H1 (cell line): Measurements from ENCODE around the gene ANKRD12.

ENCODE experiments used
- CREB1 ChIP-seq: IDR thresholded peaks from 2 replicates; pipeline ENCODE4 v1.6.1; 2012; ENCODE audit warnings: inconsistent platforms
- CTCF ChIP-seq, 3 experiments: IDR thresholded peaks; 1 replicate in 2 of 3; 2 replicates in 1 of 3; pipeline versions ENCODE4 v1.5.1 to v1.6.1; 2011; ENCODE audit warnings: low read length in 3 of 3, mild to moderate bottlenecking in 3 of 3, inconsistent platforms in 2 of 3, low read depth in 1 of 3, moderate library complexity in 1 of 3; ENCODE audit not compliant: insufficient read depth in 1 of 3; ENCODE audit errors: control extremely low read depth in 1 of 3
- EGR1 ChIP-seq: IDR thresholded peaks from 2 replicates; pipeline ENCODE4 v1.6.1; 2011; ENCODE audit warnings: low read depth, low read length, borderline replicate concordance
- EP300 ChIP-seq, 2 experiments: IDR thresholded peaks; 1 replicate in 1 of 2; 2 replicates in 1 of 2; pipeline ENCODE4 v1.6.1; 2011 to 2012; ENCODE audit warnings: low read depth in 2 of 2, low read length in 2 of 2, mild to moderate bottlenecking in 2 of 2, borderline replicate concordance in 1 of 2, inconsistent platforms in 1 of 2, moderate library complexity in 1 of 2
- EZH2 ChIP-seq: fragments of 200-600 bp; sonication (generic); IDR thresholded peaks from 2 replicates; pipeline ENCODE4 v1.7.1; 2012; ENCODE audit warnings: low read depth, mild to moderate bottlenecking, moderate library complexity, low read length, inconsistent platforms; ENCODE audit not compliant: severe bottlenecking
- GABPA ChIP-seq: IDR thresholded peaks from 2 replicates; pipeline ENCODE4 v1.6.1; 2011; ENCODE audit warnings: mild to moderate bottlenecking, low read length, moderate library complexity, borderline replicate concordance; ENCODE audit not compliant: insufficient read depth
- MAX ChIP-seq: IDR thresholded peaks from 2 replicates; pipeline ENCODE4 v1.6.1; 2012; ENCODE audit warnings: inconsistent platforms
- POLR2A ChIP-seq, 2 experiments: IDR thresholded peaks; 1 replicate in 1 of 2; 2 replicates in 1 of 2; pipeline ENCODE4 v1.6.1; 2011; ENCODE audit warnings: low read depth in 2 of 2, low read length in 2 of 2, mild to moderate bottlenecking in 2 of 2; ENCODE audit errors: control extremely low read depth in 1 of 2
- POLR2AphosphoS5 ChIP-seq: IDR thresholded peaks from 2 replicates; pipeline ENCODE4 v1.6.1; 2011; ENCODE audit warnings: low read depth, low read length
- RFX5 ChIP-seq: IDR thresholded peaks from 2 replicates; pipeline ENCODE4 v1.6.1; 2011; ENCODE audit warnings: low read depth, low read length, improper control_type of control experiment, borderline replicate concordance
- SIN3A ChIP-seq, 2 experiments: IDR thresholded peaks in 1 of 2; conservative IDR thresholded peaks in 1 of 2; 2 replicates each; pipeline ENCODE4 v1.6.1; 2011 to 2012; ENCODE audit warnings: low read length in 2 of 2, improper control_type of control experiment in 1 of 2, low read depth in 1 of 2, mild to moderate bottlenecking in 1 of 2
- SP2 ChIP-seq: IDR thresholded peaks from 2 replicates; pipeline ENCODE4 v1.6.1; 2012; ENCODE audit warnings: mild to moderate bottlenecking, low read length, inconsistent platforms
- TF ChIP-seq, protein P1 (sequence below): IDR thresholded peaks from 2 replicates; pipeline ENCODE4 v1.6.1; 2011; ENCODE audit warnings: low read depth, mild to moderate bottlenecking, low read length; ENCODE audit not compliant: insufficient read depth

- TF ChIP-seq RFX5 (no peak), MAX (no peak), SIN3A (conservative IDR thresholded peaks at IDR 0.05 in 1 of 2, IDR thresholded peaks at IDR 0.05 in 1 of 2; ENCODE audit: low read depth in 1 of 2, low read length in 2 of 2) (no peak), SP2 (no peak), POLR2A (IDR thresholded peaks at IDR 0.05; ENCODE audit: control extremely low read depth in 1 of 2, low read depth in 2 of 2, low read length in 2 of 2) (no peak), CTCF (IDR thresholded peaks at IDR 0.05; ENCODE audit: control extremely low read depth in 1 of 3, insufficient read depth in 1 of 3, low read depth in 1 of 3, low read length in 3 of 3) (no peak), EP300 (IDR thresholded peaks at IDR 0.05; ENCODE audit: borderline replicate concordance in 1 of 2, low read depth in 2 of 2, low read length in 2 of 2) (no peak), POLR2AphosphoS5 (no peak), GABPA (no peak), CREB1 (no peak), EZH2 (no peak), EGR1 (no peak)
- TF ChIP-seq, protein P1, sequence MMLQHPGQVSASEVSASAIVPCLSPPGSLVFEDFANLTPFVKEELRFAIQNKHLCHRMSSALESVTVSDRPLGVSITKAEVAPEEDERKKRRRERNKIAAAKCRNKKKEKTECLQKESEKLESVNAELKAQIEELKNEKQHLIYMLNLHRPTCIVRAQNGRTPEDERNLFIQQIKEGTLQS, result no peak
Measured at GRCh38 chr18:9280849-9281248, 144.3 kb downstream of the ANKRD12 start.
